Left ventricle myocardium inferior (tissue), 1 donor: ENCODE data around the gene INVS. TPM values are rescaled to one million over a fixed set of nuclear protein-coding genes. Genes with fewer than 3 reads are reported as not detected.

ENCODE experiments used
- DNase-seq: peaks from one replicate; pipeline ENCODE4 v3.0.0-alpha.2; 2020
- H3K27ac ChIP-seq: fragments of 200-600 bp; replicated peaks from 2 replicates; pipeline ENCODE4 v1.8.0; 2021
- H3K27me3 ChIP-seq: fragments of 200-600 bp; 2 replicates; pipeline ENCODE4 v1.8.0; 2021; ENCODE audit warnings: low read depth
- H3K36me3 ChIP-seq: fragments of 200-600 bp; 2 replicates; pipeline ENCODE4 v1.8.0; 2021
- H3K4me1 ChIP-seq: fragments of 200-600 bp; 2 replicates; pipeline ENCODE4 v1.8.0; 2021
- H3K4me3 ChIP-seq: fragments of 200-600 bp; 2 replicates; pipeline ENCODE4 v1.8.0; 2021; ENCODE audit warnings: mild to moderate bottlenecking, moderate library complexity
- H3K9me3 ChIP-seq: fragments of 200-600 bp; replicated peaks from 2 replicates; pipeline ENCODE4 v1.8.0; 2021
- intact Hi-C: fragments of 100-400 bp; cut with micrococcal nuclease; formaldehyde crosslinking; loops from one replicate; pipeline ENCODE4 v1.11.0; 2022
- total RNA-seq: library from RNA; stranded (reverse); fragmentation: NEBNext Ultra II Directional; extraction: Animal tissue kit (Norgen Biotek cat#: 25700); gene quantifications from one replicate; pipeline ENCODE4 v1.2.1, GENCODE V29; 2021
- TF ChIP-seq, protein P1 (sequence below): fragments of 200-600 bp; IDR thresholded peaks from 2 replicates; pipeline ENCODE4 v1.8.0; 2021; ENCODE audit warnings: antibody characterized with exemption, mild to moderate bottlenecking, borderline replicate concordance
- donor health status: DM: no; HTN: yes; CAD: no; lungs with severe emphysema.

Gene INVS
- total RNA-seq, 1 donor from 2014 or later = 6.7 TPM

DNA sequence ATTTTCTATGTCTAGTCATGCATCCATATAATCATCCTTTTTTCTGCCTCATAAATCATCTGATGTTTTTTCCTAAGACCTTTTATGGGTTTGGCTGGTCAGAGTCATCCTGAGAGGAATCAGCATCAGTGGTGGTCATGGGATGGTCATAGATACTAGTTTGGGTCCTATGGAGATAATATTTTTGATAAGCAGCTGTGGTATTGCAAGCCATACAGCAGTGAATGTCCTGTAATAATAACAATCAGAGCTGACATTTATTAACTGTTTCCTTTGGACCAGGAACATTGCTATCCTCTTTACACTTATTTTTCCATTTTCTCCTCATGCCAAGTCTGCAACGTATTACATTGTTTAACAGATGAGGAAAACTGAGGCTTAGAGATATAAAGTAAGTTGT is 170.6 kb downstream of the INVS start:
- Histone ChIP-seq H3K36me3 (peaks cover 45% of the 10 kb centered on the region), H3K4me1 (no peaks in the 10 kb centered on the region), H3K4me3 (no peak overlapping the region), H3K27me3 (no peaks in the 10 kb centered on the region), H3K9me3 (no peaks in the 10 kb centered on the region), H3K27ac (no peak overlapping the region)
- no peak for DNase-seq
- TF ChIP-seq, protein P1, sequence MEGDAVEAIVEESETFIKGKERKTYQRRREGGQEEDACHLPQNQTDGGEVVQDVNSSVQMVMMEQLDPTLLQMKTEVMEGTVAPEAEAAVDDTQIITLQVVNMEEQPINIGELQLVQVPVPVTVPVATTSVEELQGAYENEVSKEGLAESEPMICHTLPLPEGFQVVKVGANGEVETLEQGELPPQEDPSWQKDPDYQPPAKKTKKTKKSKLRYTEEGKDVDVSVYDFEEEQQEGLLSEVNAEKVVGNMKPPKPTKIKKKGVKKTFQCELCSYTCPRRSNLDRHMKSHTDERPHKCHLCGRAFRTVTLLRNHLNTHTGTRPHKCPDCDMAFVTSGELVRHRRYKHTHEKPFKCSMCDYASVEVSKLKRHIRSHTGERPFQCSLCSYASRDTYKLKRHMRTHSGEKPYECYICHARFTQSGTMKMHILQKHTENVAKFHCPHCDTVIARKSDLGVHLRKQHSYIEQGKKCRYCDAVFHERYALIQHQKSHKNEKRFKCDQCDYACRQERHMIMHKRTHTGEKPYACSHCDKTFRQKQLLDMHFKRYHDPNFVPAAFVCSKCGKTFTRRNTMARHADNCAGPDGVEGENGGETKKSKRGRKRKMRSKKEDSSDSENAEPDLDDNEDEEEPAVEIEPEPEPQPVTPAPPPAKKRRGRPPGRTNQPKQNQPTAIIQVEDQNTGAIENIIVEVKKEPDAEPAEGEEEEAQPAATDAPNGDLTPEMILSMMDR = no peak
- intact Hi-C loops = no loop called here

DNA sequence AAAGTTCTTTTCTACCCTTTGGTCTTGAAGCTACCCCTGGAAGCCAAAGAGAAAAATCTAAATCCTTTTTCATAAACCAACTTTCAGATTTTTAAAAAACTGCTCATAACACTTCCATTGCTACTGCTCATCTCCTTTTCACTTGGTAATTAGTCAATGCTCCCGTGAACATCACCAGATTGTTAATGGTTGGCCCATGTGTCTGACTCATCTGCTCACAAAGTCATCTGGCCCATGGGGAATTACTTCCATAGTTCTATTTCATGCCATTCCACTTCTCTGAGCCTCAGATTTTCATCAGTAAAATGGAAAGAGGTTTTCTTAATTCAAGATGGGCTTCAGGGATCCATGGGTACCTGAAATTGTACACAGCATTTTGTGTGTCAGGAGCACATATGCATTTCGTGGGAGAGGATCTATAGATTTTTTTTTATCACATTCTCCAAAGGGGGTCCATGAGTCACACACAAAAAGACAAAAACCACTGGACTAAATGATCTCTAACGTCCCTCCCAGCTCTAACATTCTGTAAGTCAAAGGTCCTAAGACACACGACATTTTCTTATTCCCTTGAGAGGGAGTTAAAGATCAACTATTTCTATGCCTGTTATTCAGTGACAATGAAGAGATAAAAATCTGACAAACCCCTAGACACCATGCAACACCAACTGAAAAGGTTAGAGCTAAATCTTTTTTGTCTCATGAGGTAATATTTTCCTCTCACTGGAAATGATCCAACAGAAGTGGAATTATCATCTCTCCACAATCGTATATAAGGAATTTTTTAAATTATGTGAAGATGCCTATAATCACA is 178.3 kb downstream of the INVS start:
- H3K36me3 ChIP-seq = peaks cover 63% of the 10 kb centered on the region
- TF ChIP-seq, protein P1 = no peak
- no peak overlapping the region for H3K27ac ChIP-seq
- DNase-seq = no peak
- no peaks in the 10 kb centered on the region for H3K9me3 ChIP-seq
- H3K27me3 ChIP-seq = no peaks in the 10 kb centered on the region
- intact Hi-C loops = no loop called here
- H3K4me1 ChIP-seq = no peaks in the 10 kb centered on the region
- no peak overlapping the region for H3K4me3 ChIP-seq

DNA sequence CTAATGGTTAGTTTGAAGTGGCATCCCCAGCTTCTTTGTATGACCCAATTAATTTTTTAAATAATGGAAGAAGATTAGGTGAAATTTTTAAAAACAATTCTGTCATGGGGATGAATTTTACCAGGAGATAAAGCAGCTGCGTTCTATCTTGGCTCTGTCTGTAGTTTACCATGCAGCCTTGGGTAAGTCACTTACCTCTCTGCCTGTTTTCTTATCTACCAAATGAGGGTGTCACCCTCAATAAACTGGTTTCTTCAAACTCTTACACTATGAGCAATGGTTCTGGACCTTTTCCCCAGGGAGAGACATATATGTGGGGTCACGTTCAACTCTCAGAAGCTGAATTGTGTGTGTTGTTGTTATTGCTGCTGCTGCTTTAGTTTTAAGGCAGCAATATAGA is 182.0 kb downstream of the INVS start:
- DNase-seq = no peak
- Histone ChIP-seq H3K4me3 (no peak overlapping the region), H3K9me3 (peaks cover 15% of the 10 kb centered on the region), H3K36me3 (peaks cover 59% of the 10 kb centered on the region), H3K27me3 (no peaks in the 10 kb centered on the region), H3K27ac (no peak overlapping the region), H3K4me1 (no peaks in the 10 kb centered on the region)
- intact Hi-C loops = no loop called here
- TF ChIP-seq, protein P1 = no peak

DNA sequence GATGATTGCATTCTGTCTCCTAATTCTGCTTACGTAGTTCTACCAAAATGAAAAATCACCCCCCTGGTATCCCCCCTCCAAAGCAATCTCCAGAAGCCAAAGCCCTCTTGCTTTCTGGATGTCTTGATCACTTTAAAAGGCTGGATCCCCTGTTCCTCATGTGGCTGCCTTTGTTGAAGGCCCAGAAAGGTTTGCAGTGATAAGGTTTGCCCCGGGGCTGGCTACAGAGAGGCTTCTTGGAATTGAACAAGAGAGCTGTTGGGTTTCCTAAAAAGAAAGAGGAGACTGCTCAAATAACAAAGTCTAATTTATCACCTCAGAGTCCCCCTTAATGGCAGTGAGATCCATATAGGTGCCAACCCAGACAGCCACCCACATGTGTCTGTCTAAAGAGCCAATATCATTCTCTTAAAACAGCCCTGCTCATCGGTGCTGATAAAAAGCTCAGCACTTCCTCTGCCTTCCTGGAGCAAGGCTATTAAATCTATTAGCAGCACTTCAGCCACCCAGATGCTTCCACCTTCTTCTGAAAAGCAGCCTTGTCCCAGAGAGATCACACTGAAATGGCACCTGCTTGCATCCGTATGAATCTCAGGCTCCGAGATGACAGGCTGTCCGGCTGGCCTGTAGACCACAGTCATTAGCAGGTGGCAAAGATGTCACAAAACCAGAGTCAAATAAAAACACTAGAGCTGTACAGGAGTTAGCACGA is 182.8 kb downstream of the INVS start:
- no peaks in the 10 kb centered on the region for H3K4me1 ChIP-seq
- TF ChIP-seq, protein P1 = no peak
- H3K27me3 ChIP-seq = no peaks in the 10 kb centered on the region
- intact Hi-C loops = no loop called here
- DNase-seq = no peak
- no peak overlapping the region for H3K27ac ChIP-seq
- H3K36me3 ChIP-seq = peaks cover 59% of the 10 kb centered on the region
- H3K9me3 ChIP-seq = peaks cover 15% of the 10 kb centered on the region
- no peak overlapping the region for H3K4me3 ChIP-seq

DNA sequence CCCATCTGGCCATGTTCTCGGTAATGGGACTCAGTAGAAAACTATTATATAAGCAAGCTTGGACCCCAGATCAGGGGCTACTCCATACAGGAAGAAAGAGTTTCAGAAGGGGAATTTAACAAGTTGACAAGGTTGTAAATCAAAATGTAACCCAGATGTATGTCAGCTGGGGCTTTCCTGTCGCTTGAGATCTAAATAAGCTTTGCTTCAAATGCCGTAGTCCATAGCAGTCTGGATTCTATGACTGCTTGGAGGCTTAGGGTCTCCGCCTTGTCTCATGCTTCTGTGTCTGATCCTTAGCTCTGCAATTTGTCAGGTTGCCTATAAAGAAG is 183.3 kb downstream of the INVS start:
- Histone ChIP-seq H3K36me3 (peaks cover 61% of the 10 kb centered on the region), H3K27me3 (no peaks in the 10 kb centered on the region), H3K4me1 (no peaks in the 10 kb centered on the region), H3K27ac (no peak overlapping the region), H3K9me3 (peaks cover 15% of the 10 kb centered on the region), H3K4me3 (no peak overlapping the region)
- TF ChIP-seq, protein P1 = no peak
- intact Hi-C loops = no loop called here
- DNase-seq = no peak
